ENCODE data around the gene LRGUK. TPM values are rescaled to one million over a fixed set of nuclear protein-coding genes. Genes with fewer than 3 reads are reported as not detected.

The LRGUK gene
- total RNA-seq, 4 donors from 2014 or later: 0.10 TPM; not detected in 3

DNA sequence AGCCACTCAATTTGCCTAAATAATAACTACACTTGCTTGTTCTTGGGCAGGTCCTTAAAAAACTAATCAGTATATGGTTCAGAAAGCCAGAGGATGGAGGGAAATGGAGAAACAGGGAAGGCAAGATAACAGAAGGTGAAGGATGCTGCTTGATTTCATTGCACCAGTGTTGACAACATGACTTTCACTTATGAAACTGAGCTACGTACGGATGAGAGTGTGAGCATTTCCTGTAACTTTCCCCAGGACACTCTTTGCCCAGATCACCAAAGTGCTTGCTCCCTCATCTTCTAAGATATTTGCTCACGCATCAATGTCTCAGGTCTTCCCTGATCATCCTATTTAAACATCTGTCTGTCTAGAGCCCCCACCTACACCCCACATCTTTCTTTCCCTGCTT lies 152.2 kb downstream of the LRGUK start:
- no peak for ATAC-seq
- H3K4me1 ChIP-seq: no peaks in the 10 kb centered on the region
- in situ Hi-C loops (cut with MboI; ENCODE audit: low sequenced_read_pairs in 4 of 4) (no loop called here), intact Hi-C loops (cut with DNase I; ENCODE audit: low total_unique reads) (no loop called here)
- DNase-seq: no peak
- no peak for TF ChIP-seq POLR2A (IDR thresholded peaks at IDR 0.05)
- TF ChIP-seq, protein P1, sequence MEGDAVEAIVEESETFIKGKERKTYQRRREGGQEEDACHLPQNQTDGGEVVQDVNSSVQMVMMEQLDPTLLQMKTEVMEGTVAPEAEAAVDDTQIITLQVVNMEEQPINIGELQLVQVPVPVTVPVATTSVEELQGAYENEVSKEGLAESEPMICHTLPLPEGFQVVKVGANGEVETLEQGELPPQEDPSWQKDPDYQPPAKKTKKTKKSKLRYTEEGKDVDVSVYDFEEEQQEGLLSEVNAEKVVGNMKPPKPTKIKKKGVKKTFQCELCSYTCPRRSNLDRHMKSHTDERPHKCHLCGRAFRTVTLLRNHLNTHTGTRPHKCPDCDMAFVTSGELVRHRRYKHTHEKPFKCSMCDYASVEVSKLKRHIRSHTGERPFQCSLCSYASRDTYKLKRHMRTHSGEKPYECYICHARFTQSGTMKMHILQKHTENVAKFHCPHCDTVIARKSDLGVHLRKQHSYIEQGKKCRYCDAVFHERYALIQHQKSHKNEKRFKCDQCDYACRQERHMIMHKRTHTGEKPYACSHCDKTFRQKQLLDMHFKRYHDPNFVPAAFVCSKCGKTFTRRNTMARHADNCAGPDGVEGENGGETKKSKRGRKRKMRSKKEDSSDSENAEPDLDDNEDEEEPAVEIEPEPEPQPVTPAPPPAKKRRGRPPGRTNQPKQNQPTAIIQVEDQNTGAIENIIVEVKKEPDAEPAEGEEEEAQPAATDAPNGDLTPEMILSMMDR (IDR thresholded peaks at IDR 0.05 in 4 of 5, conservative IDR thresholded peaks at IDR 0.05 in 1 of 5): no peak
- no peak overlapping the region for H3K4me3 ChIP-seq
- no peaks in the 10 kb centered on the region for H3K9me3 ChIP-seq
- H3K27me3 ChIP-seq: no peaks in the 10 kb centered on the region
- no peaks in the 10 kb centered on the region for H3K36me3 ChIP-seq
- no peak overlapping the region for H3K27ac ChIP-seq

DNA sequence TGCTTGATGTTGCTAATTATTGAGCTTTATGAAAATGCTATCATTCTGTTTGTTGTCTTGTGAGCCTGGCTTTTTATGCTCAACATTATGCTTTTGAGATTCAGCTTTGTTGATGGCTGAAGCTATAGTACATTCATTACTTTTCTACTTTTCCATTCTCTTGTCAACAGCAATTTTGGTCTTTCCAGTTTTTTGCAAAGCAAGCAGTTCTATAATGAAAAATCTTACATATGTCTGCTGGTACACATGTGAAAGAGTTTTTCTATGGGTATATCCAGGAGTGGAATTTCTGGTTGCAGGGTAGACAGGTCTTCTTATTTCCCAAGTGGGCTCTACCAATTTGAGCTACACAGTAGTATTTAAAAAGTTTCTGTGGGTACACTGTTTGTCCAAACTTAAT lies 152.8 kb downstream of the LRGUK start:
- Histone ChIP-seq H3K27me3 (no peaks in the 10 kb centered on the region), H3K9me3 (no peaks in the 10 kb centered on the region), H3K36me3 (no peaks in the 10 kb centered on the region), H3K4me1 (no peaks in the 10 kb centered on the region), H3K27ac (no peak overlapping the region), H3K4me3 (no peak overlapping the region)
- no peak for TF ChIP-seq POLR2A (IDR thresholded peaks at IDR 0.05)
- TF ChIP-seq, protein P1 (IDR thresholded peaks at IDR 0.05 in 4 of 5, conservative IDR thresholded peaks at IDR 0.05 in 1 of 5): no peak
- in situ Hi-C loops (cut with MboI; ENCODE audit: low sequenced_read_pairs in 4 of 4): no loop called here
- intact Hi-C loops (cut with DNase I; ENCODE audit: low total_unique reads): no loop called here
- ATAC-seq: no peak
- no peak for DNase-seq

- Histone ChIP-seq H3K27me3 (no peaks in the 10 kb centered on the region), H3K9me3 (no peaks in the 10 kb centered on the region), H3K36me3 (no peaks in the 10 kb centered on the region), H3K4me3 (no peak overlapping the region), H3K4me1 (no peaks in the 10 kb centered on the region), H3K27ac (no peak overlapping the region)
- DNase-seq: no peak
- in situ Hi-C loops (cut with MboI; ENCODE audit: low sequenced_read_pairs in 4 of 4): no loop called here
- intact Hi-C loops (cut with DNase I; ENCODE audit: low total_unique reads): no loop called here
- TF ChIP-seq, protein P1 (IDR thresholded peaks at IDR 0.05 in 4 of 5, conservative IDR thresholded peaks at IDR 0.05 in 1 of 5): no peak
- no peak for TF ChIP-seq POLR2A (IDR thresholded peaks at IDR 0.05)
- ATAC-seq: no peak
These were observed 153.4 kb downstream of the LRGUK start for GRCh38 chr7:134280508-134280907.

DNA sequence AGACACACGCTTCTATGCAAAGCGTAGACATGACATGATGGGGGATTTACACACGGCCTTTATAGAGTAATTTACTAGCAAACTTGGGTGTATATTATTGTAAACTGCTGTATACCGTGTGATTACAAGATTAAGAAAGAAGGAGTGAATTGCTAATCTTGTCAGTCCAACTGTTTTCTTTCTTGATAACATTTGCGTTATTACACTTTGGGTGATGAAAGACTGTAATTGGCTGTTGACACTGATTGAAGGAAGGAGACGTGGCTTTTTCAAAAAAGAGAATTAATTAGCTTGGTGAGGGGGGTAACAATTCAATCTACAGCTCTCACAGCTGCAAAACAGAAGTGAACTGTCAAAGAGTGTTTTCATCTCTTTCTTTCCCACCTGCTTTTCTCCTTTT lies 156.9 kb downstream of the LRGUK start:
- Histone ChIP-seq H3K4me1 (no peaks in the 10 kb centered on the region), H3K9me3 (no peaks in the 10 kb centered on the region), H3K36me3 (no peaks in the 10 kb centered on the region), H3K4me3 (no peak overlapping the region), H3K27me3 (no peaks in the 10 kb centered on the region), H3K27ac (no peak overlapping the region)
- ATAC-seq (no peak), DNase-seq (no peak)
- in situ Hi-C loops (cut with MboI; ENCODE audit: low sequenced_read_pairs in 4 of 4): no loop called here
- TF ChIP-seq POLR2A (IDR thresholded peaks at IDR 0.05): no peak
- TF ChIP-seq, protein P1 (IDR thresholded peaks at IDR 0.05 in 4 of 5, conservative IDR thresholded peaks at IDR 0.05 in 1 of 5): no peak
- intact Hi-C loops (cut with DNase I; ENCODE audit: low total_unique reads): no loop called here

DNA sequence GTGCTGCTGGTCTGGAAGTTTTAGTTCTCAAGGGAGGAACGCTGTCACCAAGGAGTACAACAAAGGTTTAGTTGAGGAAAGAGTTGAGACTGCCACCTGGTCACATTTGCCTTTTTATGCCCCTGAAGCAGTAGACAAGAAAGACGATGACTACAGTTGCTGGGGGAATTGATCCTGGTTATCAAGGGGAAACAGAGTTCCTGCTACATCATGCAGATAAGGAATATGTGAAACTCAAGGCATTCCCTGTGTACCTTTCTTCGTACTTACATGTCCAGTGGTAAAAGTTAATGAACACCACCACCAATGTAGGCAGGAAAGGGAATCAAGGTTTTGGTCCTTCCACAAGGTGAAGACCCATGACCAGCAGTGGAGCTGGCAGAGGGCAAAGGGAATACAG lies 157.8 kb downstream of the LRGUK start:
- Histone ChIP-seq H3K9me3 (no peaks in the 10 kb centered on the region), H3K27me3 (no peaks in the 10 kb centered on the region), H3K4me3 (no peak overlapping the region), H3K4me1 (peaks cover 0 to 6% of the 10 kb centered on the region in 2 donors), H3K27ac (no peak overlapping the region), H3K36me3 (no peaks in the 10 kb centered on the region)
- intact Hi-C loops (cut with DNase I; ENCODE audit: low total_unique reads): no loop called here
- DNase-seq (no peak), ATAC-seq (no peak)
- TF ChIP-seq POLR2A (IDR thresholded peaks at IDR 0.05): no peak
- TF ChIP-seq, protein P1 (IDR thresholded peaks at IDR 0.05 in 4 of 5, conservative IDR thresholded peaks at IDR 0.05 in 1 of 5): no peak
- in situ Hi-C loops (cut with MboI; ENCODE audit: low sequenced_read_pairs in 4 of 4): no loop called here
